ENCODE results near the gene LGALS3BP.

LGALS3BP gene

GRCh38 chr17:79014158-79014758, 34.5 kb upstream of the LGALS3BP start:
- DNase-seq, result no peak
- H3K36me3 ChIP-seq (replicated peaks), result no peaks in the 10 kb centered on the region
- H3K27me3 ChIP-seq (replicated peaks), result no peaks in the 10 kb centered on the region
- H3K27ac ChIP-seq, result no peak overlapping the region
- H3K4me3 ChIP-seq (ENCODE audit: low read depth, low read length), result no peak overlapping the region
- no peak for TF ChIP-seq CTCF (IDR thresholded peaks at IDR 0.05; ENCODE audit: low read depth, low read length, missing control alignments)
- in situ Hi-C loops (cut with HindIII; ENCODE audit: low pct_ligation_motif_present, low sequenced_read_pairs), result no loop called here

- DNase-seq, result no peak
- no peak for TF ChIP-seq CTCF (IDR thresholded peaks at IDR 0.05; ENCODE audit: low read depth, low read length, missing control alignments)
- no peak overlapping the region for H3K4me3 ChIP-seq (ENCODE audit: low read depth, low read length)
- no peak overlapping the region for H3K27ac ChIP-seq
- in situ Hi-C loops (cut with HindIII; ENCODE audit: low pct_ligation_motif_present, low sequenced_read_pairs), result no loop called here
- H3K36me3 ChIP-seq (replicated peaks), result no peaks in the 10 kb centered on the region
- no peaks in the 10 kb centered on the region for H3K27me3 ChIP-seq (replicated peaks)
Observed at GRCh38 chr17:79012563-79013134, 32.9 kb upstream of the LGALS3BP start.

DNA sequence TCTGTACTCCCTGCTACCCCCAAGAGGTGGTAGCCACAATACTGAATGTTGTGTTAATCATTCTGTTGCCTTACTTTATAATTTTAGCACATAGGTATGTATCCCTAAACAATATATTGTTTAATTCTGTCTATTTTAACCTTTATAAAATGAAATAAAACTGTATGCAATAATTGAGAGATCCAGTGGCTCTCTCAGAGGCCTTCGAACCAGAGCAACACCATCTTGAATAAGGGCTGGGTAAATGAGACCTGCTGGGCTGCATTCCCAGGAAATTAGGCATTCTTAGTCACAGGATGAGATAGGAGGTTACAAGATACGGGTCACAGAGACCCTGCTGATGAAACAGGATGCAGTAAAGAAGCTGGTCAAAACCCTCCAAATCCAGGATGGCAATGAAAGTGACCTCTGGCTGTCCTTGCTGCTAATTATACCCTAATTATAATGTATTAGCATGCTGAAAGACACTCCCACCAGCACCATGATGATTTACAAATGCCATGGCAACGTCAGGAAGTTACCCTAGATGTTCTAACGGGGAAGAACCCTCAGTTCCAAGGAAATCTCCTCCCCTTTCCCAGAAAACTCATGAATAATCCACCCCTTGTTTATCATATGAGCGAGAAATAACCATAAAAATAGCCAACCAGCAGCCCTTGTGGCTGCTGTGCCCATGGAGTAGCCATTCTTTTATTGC, 31.9 kb upstream of the LGALS3BP start:
- peak; percentile 32 for DNase-seq
- in situ Hi-C loops (cut with HindIII; ENCODE audit: low pct_ligation_motif_present, low sequenced_read_pairs), result no loop called here
- H3K36me3 ChIP-seq (replicated peaks), result peaks cover 4% of the 10 kb centered on the region
- H3K27me3 ChIP-seq (replicated peaks), result no peaks in the 10 kb centered on the region
- no peak overlapping the region for H3K4me3 ChIP-seq (ENCODE audit: low read depth, low read length)
- no peak for TF ChIP-seq CTCF (IDR thresholded peaks at IDR 0.05; ENCODE audit: low read depth, low read length, missing control alignments)
- H3K27ac ChIP-seq, result peak overlapping the region; percentile 42

GRCh38 chr17:79010304-79010646, 30.6 kb upstream of the LGALS3BP start:
- no peak for TF ChIP-seq CTCF (IDR thresholded peaks at IDR 0.05; ENCODE audit: low read depth, low read length, missing control alignments)
- peak overlapping the region; percentile 92 for H3K4me3 ChIP-seq (ENCODE audit: low read depth, low read length)
- in situ Hi-C loops (cut with HindIII; ENCODE audit: low pct_ligation_motif_present, low sequenced_read_pairs), result no loop called here
- H3K36me3 ChIP-seq (replicated peaks), result peaks cover 4% of the 10 kb centered on the region
- H3K27me3 ChIP-seq (replicated peaks), result no peaks in the 10 kb centered on the region
- no peak for DNase-seq
- H3K27ac ChIP-seq, result peak overlapping the region; percentile 66

DNA sequence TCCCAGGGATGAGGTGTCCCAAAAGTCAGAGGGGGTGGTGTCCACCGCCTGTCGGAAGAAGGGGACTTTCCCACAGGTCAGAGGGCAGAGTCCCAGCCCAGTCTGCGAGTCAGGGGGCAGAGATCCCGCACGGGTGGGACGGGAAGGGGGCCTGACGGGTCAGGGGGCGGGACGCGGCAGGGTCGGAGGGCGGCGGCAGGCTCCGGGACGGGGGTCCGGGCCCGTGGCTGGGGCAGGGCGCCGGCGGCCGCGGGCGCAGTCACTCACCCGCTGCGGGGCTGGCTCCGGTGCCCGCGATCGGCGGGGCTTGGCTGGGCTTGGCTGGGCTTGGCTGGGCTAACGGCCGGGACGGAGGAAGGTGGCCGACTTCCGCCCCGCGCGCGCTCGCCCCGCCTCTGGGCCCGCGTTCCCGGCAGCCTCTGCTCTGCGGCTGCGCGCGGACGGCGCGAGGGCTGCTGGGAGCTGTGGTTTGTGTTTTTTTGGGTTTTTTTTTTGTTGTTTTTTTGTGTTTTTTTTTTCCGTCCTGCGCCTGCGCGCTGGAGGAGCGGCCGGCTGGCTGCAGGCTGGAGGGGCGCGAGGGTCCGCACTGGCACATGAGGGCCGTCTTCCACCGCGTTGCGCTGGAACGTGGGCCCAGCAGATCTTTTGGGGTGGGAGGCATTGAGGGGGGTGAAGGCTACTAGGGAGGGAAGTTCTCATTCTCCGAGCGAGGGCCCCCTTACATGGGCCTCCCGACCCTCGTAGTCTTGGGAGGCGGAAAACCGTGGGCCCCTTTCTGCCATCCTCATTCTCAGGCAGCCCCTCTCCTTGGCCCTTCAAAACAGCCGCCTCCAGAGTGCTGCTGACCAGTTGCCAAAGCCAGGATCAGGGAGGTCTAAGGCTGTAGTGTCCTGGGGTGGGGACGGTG, 29.9 kb upstream of the LGALS3BP start, which contains the start of gene CANT1:
Gene CANT1, minus strand, starts transcription at position 368 of the 907 bp plus-strand sequence. CDS start 12,142 bp downstream, outside the sequence.
- peak within 1 kb of the TSS; percentile 66 for H3K27ac ChIP-seq
- peak within 1 kb of the TSS; percentile 92 for H3K4me3 ChIP-seq (ENCODE audit: low read depth, low read length)
- peaks cover 4% of the 10 kb centered on the region for H3K36me3 ChIP-seq (replicated peaks)
- in situ Hi-C loops (cut with HindIII; ENCODE audit: low pct_ligation_motif_present, low sequenced_read_pairs), result no loop called here
- H3K27me3 ChIP-seq (replicated peaks), result no peaks in the 10 kb centered on the region
- TF ChIP-seq CTCF (IDR thresholded peaks at IDR 0.05; ENCODE audit: low read depth, low read length, missing control alignments), result no peak
- DNase-seq, result peak; percentile 41
